ENCODE results near the gene HINT3.

DNA sequence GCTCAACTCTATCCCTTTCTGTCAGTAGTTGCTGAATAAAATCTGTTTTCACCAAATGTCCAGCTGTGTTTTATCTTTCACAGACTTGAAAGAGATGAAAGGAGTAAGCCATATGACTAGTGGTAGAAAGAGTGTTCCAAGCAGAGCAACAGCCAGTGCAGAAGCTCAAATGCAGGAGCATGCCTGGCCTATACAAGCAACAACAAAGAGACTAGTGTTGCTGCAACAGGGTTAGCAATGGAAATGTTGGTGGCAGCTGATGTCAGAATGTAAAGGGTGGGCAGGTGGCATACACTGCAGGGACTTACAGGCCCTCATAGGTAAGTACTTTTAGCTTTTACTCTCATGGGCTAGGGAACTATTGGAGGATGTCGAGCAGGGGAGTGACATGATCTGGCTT, 5.2 kb upstream of the HINT3 start:
- TF ChIP-seq, protein P1, sequence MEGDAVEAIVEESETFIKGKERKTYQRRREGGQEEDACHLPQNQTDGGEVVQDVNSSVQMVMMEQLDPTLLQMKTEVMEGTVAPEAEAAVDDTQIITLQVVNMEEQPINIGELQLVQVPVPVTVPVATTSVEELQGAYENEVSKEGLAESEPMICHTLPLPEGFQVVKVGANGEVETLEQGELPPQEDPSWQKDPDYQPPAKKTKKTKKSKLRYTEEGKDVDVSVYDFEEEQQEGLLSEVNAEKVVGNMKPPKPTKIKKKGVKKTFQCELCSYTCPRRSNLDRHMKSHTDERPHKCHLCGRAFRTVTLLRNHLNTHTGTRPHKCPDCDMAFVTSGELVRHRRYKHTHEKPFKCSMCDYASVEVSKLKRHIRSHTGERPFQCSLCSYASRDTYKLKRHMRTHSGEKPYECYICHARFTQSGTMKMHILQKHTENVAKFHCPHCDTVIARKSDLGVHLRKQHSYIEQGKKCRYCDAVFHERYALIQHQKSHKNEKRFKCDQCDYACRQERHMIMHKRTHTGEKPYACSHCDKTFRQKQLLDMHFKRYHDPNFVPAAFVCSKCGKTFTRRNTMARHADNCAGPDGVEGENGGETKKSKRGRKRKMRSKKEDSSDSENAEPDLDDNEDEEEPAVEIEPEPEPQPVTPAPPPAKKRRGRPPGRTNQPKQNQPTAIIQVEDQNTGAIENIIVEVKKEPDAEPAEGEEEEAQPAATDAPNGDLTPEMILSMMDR (IDR thresholded peaks at IDR 0.05): no peak
- TF ChIP-seq POLR2A (IDR thresholded peaks at IDR 0.05): no peak
